DOHH2 (cell line): Measurements from ENCODE around the gene FLYWCH1.
A peak's percentile ranks its signal among the peaks of the same experiment; 100 is the strongest.

ENCODE experiments used
- H3F3A ChIP-seq: fragments of 200-600 bp; sonication (generic), shearing (Covaris generic); 2 replicates; pipeline ENCODE4 v1.6.0; 2016; ENCODE audit warnings: antibody characterized with exemption, mild to moderate bottlenecking; ENCODE audit not compliant: control insufficient read depth, insufficient read depth
- H3K27ac ChIP-seq: fragments of 200-600 bp; sonication (generic); 2 replicates; pipeline ENCODE4 v1.5.1; 2014; ENCODE audit warnings: low read depth, mild to moderate bottlenecking, low read length, moderate library complexity
- H3K27me3 ChIP-seq: fragments of 200-600 bp; sonication (generic); 2 replicates; pipeline ENCODE4 v1.6.1; 2014; ENCODE audit warnings: mild to moderate bottlenecking, low read length, mixed read lengths; ENCODE audit not compliant: control insufficient read depth
- H3K36me3 ChIP-seq: fragments of 200-600 bp; sonication (generic); 2 replicates; pipeline ENCODE4 v1.6.1; 2014; ENCODE audit warnings: mild to moderate bottlenecking, low read length, moderate library complexity, mixed read lengths; ENCODE audit not compliant: control insufficient read depth
- H3K4me1 ChIP-seq: fragments of 200-600 bp; sonication (generic); 2 replicates; pipeline ENCODE4 v1.6.1; 2014; ENCODE audit warnings: mild to moderate bottlenecking, low read length, mixed read lengths; ENCODE audit not compliant: control insufficient read depth
- H3K4me2 ChIP-seq: fragments of 200-600 bp; sonication (generic); 2 replicates; pipeline ENCODE4 v1.6.0; 2014; ENCODE audit warnings: mild to moderate bottlenecking, low read length, moderate library complexity
- H3K4me3 ChIP-seq: fragments of 200-600 bp; sonication (generic); 2 replicates; pipeline ENCODE4 v1.5.1; 2014; ENCODE audit warnings: mild to moderate bottlenecking, low read length, mixed read lengths
- H3K79me2 ChIP-seq: fragments of 200-600 bp; sonication (generic); 2 replicates; pipeline ENCODE4 v1.6.1; 2014; ENCODE audit warnings: mild to moderate bottlenecking, low read length, mixed read lengths; ENCODE audit not compliant: control insufficient read depth
- H3K9me2 ChIP-seq: fragments of 200-600 bp; sonication (generic); replicated peaks from 2 replicates; pipeline ENCODE4 v1.6.1; 2014; ENCODE audit warnings: mild to moderate bottlenecking, low read length, mixed read lengths; ENCODE audit not compliant: control insufficient read depth
- H3K9me3 ChIP-seq: fragments of 200-600 bp; sonication (generic); 2 replicates; pipeline ENCODE4 v1.6.1; 2014; ENCODE audit warnings: antibody characterized with exemption, low read length, mixed read lengths; ENCODE audit not compliant: control insufficient read depth, insufficient read depth
- H4K20me1 ChIP-seq: fragments of 200-600 bp; sonication (generic); 2 replicates; pipeline ENCODE4 v1.6.0; 2014; ENCODE audit warnings: low read depth, mild to moderate bottlenecking, antibody characterized with exemption, low read length, moderate library complexity; ENCODE audit not compliant: control insufficient read depth, insufficient read depth
- CTCF ChIP-seq: fragments of 200-600 bp; sonication (generic); IDR thresholded peaks from one replicate; pipeline ENCODE4 v1.5.1; 2014; ENCODE audit warnings: antibody characterized with exemption, mild to moderate bottlenecking, low read depth, low read length; ENCODE audit not compliant: poor library complexity, severe bottlenecking
- EZH2phosphoT487 ChIP-seq: fragments of 200-600 bp; sonication (generic); IDR thresholded peaks from 2 replicates; pipeline ENCODE4 v1.6.1; 2017; ENCODE audit warnings: borderline replicate concordance, mild to moderate bottlenecking, antibody characterized with exemption, low read length, moderate library complexity, mixed read lengths

The FLYWCH1 gene

GRCh38 chr16:2881783-2882649, 29.7 kb upstream of the FLYWCH1 start:
- H4K20me1 ChIP-seq = no peaks in the 10 kb centered on the region
- H3K79me2 ChIP-seq = peaks cover 11% of the 10 kb centered on the region
- H3F3A ChIP-seq = no peaks in the 10 kb centered on the region
- H3K4me3 ChIP-seq = peak overlapping the region; percentile 94
- no peak overlapping the region for H3K27ac ChIP-seq
- H3K9me3 ChIP-seq = peaks cover 13% of the 10 kb centered on the region
- no peaks in the 10 kb centered on the region for H3K27me3 ChIP-seq
- TF ChIP-seq EZH2phosphoT487 (no peak), CTCF (no peak)
- H3K4me1 ChIP-seq = peaks cover 11% of the 10 kb centered on the region
- no peaks in the 10 kb centered on the region for H3K9me2 ChIP-seq
- H3K4me2 ChIP-seq = peak overlapping the region; percentile 95
- no peaks in the 10 kb centered on the region for H3K36me3 ChIP-seq

- Histone ChIP-seq H3K36me3 (no peaks in the 10 kb centered on the region), H3K79me2 (peaks cover 11% of the 10 kb centered on the region), H3K4me1 (peaks cover 11% of the 10 kb centered on the region), H3F3A (no peaks in the 10 kb centered on the region), H3K27ac (peak within 1 kb of the TSS; percentile 38; the same call in 1 of the 2 replicates), H3K4me2 (peak within 1 kb of the TSS; percentile 95), H3K27me3 (no peaks in the 10 kb centered on the region), H3K4me3 (peak within 1 kb of the TSS; percentile 94), H3K9me2 (no peaks in the 10 kb centered on the region), H3K9me3 (peaks cover 13% of the 10 kb centered on the region), H4K20me1 (no peaks in the 10 kb centered on the region)
- no peak for TF ChIP-seq EZH2phosphoT487
Measured at GRCh38 chr16:2882650-2883457, 28.9 kb upstream of the FLYWCH1 start, which contains the start of gene FLYWCH2. FLYWCH2 (plus strand) TSS chr16:2883215; CDS start chr16:2896450, 13,235 bp downstream.

GRCh38 chr16:2883458-2883908, 28.2 kb upstream of the FLYWCH1 start:
- H3K9me2 ChIP-seq = no peaks in the 10 kb centered on the region
- H3F3A ChIP-seq = no peaks in the 10 kb centered on the region
- no peaks in the 10 kb centered on the region for H3K36me3 ChIP-seq
- no peaks in the 10 kb centered on the region for H4K20me1 ChIP-seq
- H3K27me3 ChIP-seq = no peaks in the 10 kb centered on the region
- H3K4me2 ChIP-seq = peak overlapping the region; percentile 95
- H3K4me3 ChIP-seq = peak overlapping the region; percentile 94
- TF ChIP-seq EZH2phosphoT487 (no peak), CTCF (no peak)
- no peak overlapping the region for H3K27ac ChIP-seq
- peaks cover 13% of the 10 kb centered on the region for H3K9me3 ChIP-seq
- peaks cover 11% of the 10 kb centered on the region for H3K79me2 ChIP-seq
- H3K4me1 ChIP-seq = peaks cover 11% of the 10 kb centered on the region
